Measurements from ENCODE around the gene ABCF3. TPM values are rescaled to one million over a fixed set of nuclear protein-coding genes. Genes with fewer than 3 reads are reported as not detected.

The ABCF3 gene
- total RNA-seq, 1 donor from 2014 or later = 50.1 TPM

MicroRNAs encoded within 50 kb of the gene (microRNA counts, 767-probe panel; counts per million panel counts)
- microRNA hsa-miR-1224-3p (not detected), microRNA hsa-miR-1224-5p (not detected)

Small RNA genes within 50 kb of the gene (microRNA-seq; reads per million reads assigned to microRNA genes)
- not detected for gene MIR1224

Other genes starting within 250 kb of the ABCF3 start
- gene ABCC5, start 168.3 kb upstream of the ABCF3 start, total RNA-seq = 15.5 and 16.7 TPM in 2 replicates
- gene HTR3D, start 154.5 kb upstream of the ABCF3 start, total RNA-seq = not detected in 2 replicates
- not detected in 2 replicates for gene HTR3C, start 133.2 kb upstream of the ABCF3 start, total RNA-seq
- gene HTR3E, start 89.1 kb upstream of the ABCF3 start, total RNA-seq = 3.1 and 7.1 TPM in 2 replicates
- 53.7 and 54.3 TPM in 2 replicates for gene EIF2B5, start 50.8 kb upstream of the ABCF3 start, total RNA-seq
- 119 and 139 TPM in 2 replicates for gene DVL3, start 30.8 kb upstream of the ABCF3 start, total RNA-seq
- 329 and 375 TPM in 2 replicates for gene AP2M1, start 11.3 kb upstream of the ABCF3 start, total RNA-seq
- not detected in 2 replicates for gene VWA5B2, start 43.4 kb downstream of the ABCF3 start, total RNA-seq
- gene ALG3, start 62.8 kb downstream of the ABCF3 start, total RNA-seq = 55.0 and 77.6 TPM in 2 replicates
- gene EEF1AKMT4, start 63.5 kb downstream of the ABCF3 start, total RNA-seq = 2.8 and 3.6 TPM in 2 replicates
- not detected in 2 replicates for gene CAMK2N2, start 75.4 kb downstream of the ABCF3 start, total RNA-seq
- gene ECE2, start 89.8 kb downstream of the ABCF3 start, total RNA-seq = not detected in 2 replicates
- gene PSMD2, start 113.0 kb downstream of the ABCF3 start, total RNA-seq = 480 and 540 TPM in 2 replicates
- gene EIF4G1, start 128.4 kb downstream of the ABCF3 start, total RNA-seq = 358 and 371 TPM in 2 replicates
- gene FAM131A, start 151.4 kb downstream of the ABCF3 start, total RNA-seq = 14.2 and 15.5 TPM in 2 replicates
- gene CLCN2, start 175.4 kb downstream of the ABCF3 start, total RNA-seq = 1.8 and 3.4 TPM in 2 replicates
- gene POLR2H, start 175.5 kb downstream of the ABCF3 start, total RNA-seq = 77.1 and 87.4 TPM in 2 replicates
- gene THPO, start 192.0 kb downstream of the ABCF3 start, total RNA-seq = 0.16 TPM in 1 of 2 replicates, not detected in the other
- 8.4 and 18.8 TPM in 2 replicates for gene CHRD, start 193.9 kb downstream of the ABCF3 start, total RNA-seq

All from myocyte (in vitro differentiated cells).